HUES48 (cell line): ENCODE results near the gene WWC1.

ENCODE experiments used
- H3K27ac ChIP-seq: one replicate; pipeline ENCODE4 v1.7.0; 2013; ENCODE audit warnings: low read depth, low read length, inconsistent platforms
- H3K27me3 ChIP-seq: 2 replicates; pipeline ENCODE4 v1.6.1; 2013; ENCODE audit warnings: mild to moderate bottlenecking, low read length; ENCODE audit not compliant: control insufficient read depth, insufficient read depth
- H3K36me3 ChIP-seq: 2 replicates; pipeline ENCODE4 v1.6.1; 2013; ENCODE audit warnings: low read length; ENCODE audit not compliant: control insufficient read depth, insufficient read depth
- H3K4me1 ChIP-seq: 2 replicates; pipeline ENCODE4 v1.6.1; 2013; ENCODE audit warnings: mild to moderate bottlenecking, low read length; ENCODE audit not compliant: control insufficient read depth, insufficient read depth
- H3K4me3 ChIP-seq: 2 replicates; pipeline ENCODE4 v1.5.1; 2013; ENCODE audit warnings: mild to moderate bottlenecking, low read depth, low read length
- H3K9ac ChIP-seq: 2 replicates; pipeline ENCODE4 v1.6.1; 2013; ENCODE audit warnings: mild to moderate bottlenecking, low read depth, low read length, moderate library complexity
- H3K9me3 ChIP-seq: 2 replicates; pipeline ENCODE4 v1.6.1; 2013; ENCODE audit warnings: low read length; ENCODE audit not compliant: control insufficient read depth, insufficient read depth

WWC1 gene

GRCh38 chr5:168447808-168448207 is 156.4 kb downstream of the WWC1 start:
- H3K4me3 ChIP-seq, result no peak overlapping the region
- H3K27ac ChIP-seq, result no peak overlapping the region
- no peaks in the 10 kb centered on the region for H3K4me1 ChIP-seq
- H3K9ac ChIP-seq, result no peak overlapping the region
- H3K36me3 ChIP-seq, result peaks cover 37% of the 10 kb centered on the region
- H3K27me3 ChIP-seq, result no peaks in the 10 kb centered on the region
- H3K9me3 ChIP-seq, result no peaks in the 10 kb centered on the region

GRCh38 chr5:168449166-168449565 is 157.7 kb downstream of the WWC1 start:
- Histone ChIP-seq H3K36me3 (peaks cover 29% of the 10 kb centered on the region), H3K27me3 (no peaks in the 10 kb centered on the region), H3K27ac (no peak overlapping the region), H3K9ac (no peak overlapping the region), H3K9me3 (no peaks in the 10 kb centered on the region), H3K4me1 (no peaks in the 10 kb centered on the region), H3K4me3 (no peak overlapping the region)

GRCh38 chr5:168451565-168451964 is 160.1 kb downstream of the WWC1 start:
- H3K9me3 ChIP-seq, result no peaks in the 10 kb centered on the region
- H3K36me3 ChIP-seq, result peaks cover 41% of the 10 kb centered on the region
- no peaks in the 10 kb centered on the region for H3K27me3 ChIP-seq
- H3K4me1 ChIP-seq, result no peaks in the 10 kb centered on the region
- no peak overlapping the region for H3K4me3 ChIP-seq
- H3K27ac ChIP-seq, result no peak overlapping the region
- no peak overlapping the region for H3K9ac ChIP-seq

GRCh38 chr5:168455201-168455600 is 163.8 kb downstream of the WWC1 start:
- peaks cover 66% of the 10 kb centered on the region for H3K36me3 ChIP-seq

GRCh38 chr5:168457542-168457941 is 166.1 kb downstream of the WWC1 start:
- no peak overlapping the region for H3K4me3 ChIP-seq
- H3K27me3 ChIP-seq, result no peaks in the 10 kb centered on the region
- no peaks in the 10 kb centered on the region for H3K4me1 ChIP-seq
- H3K36me3 ChIP-seq, result peaks cover 75% of the 10 kb centered on the region
- H3K9me3 ChIP-seq, result no peaks in the 10 kb centered on the region
- H3K9ac ChIP-seq, result no peak overlapping the region
- H3K27ac ChIP-seq, result no peak overlapping the region

More at GRCh38 chr5:168455201-168455600, 163.8 kb downstream of the WWC1 start:
- no peaks in the 10 kb centered on the region for H3K9me3 ChIP-seq
- no peak overlapping the region for H3K9ac ChIP-seq
- H3K4me3 ChIP-seq, result no peak overlapping the region
- no peaks in the 10 kb centered on the region for H3K27me3 ChIP-seq
- H3K4me1 ChIP-seq, result no peaks in the 10 kb centered on the region
- no peak overlapping the region for H3K27ac ChIP-seq

GRCh38 chr5:168460606-168461005 is 169.2 kb downstream of the WWC1 start:
- H3K27me3 ChIP-seq, result no peaks in the 10 kb centered on the region
- H3K9me3 ChIP-seq, result no peaks in the 10 kb centered on the region
- no peak overlapping the region for H3K9ac ChIP-seq
- no peak overlapping the region for H3K27ac ChIP-seq
- H3K36me3 ChIP-seq, result peaks cover 78% of the 10 kb centered on the region
- H3K4me1 ChIP-seq, result no peaks in the 10 kb centered on the region
- no peak overlapping the region for H3K4me3 ChIP-seq

GRCh38 chr5:168463081-168463480 is 171.6 kb downstream of the WWC1 start:
- Histone ChIP-seq H3K9me3 (no peaks in the 10 kb centered on the region), H3K4me1 (no peaks in the 10 kb centered on the region), H3K9ac (no peak overlapping the region), H3K36me3 (peaks cover 72% of the 10 kb centered on the region), H3K27ac (no peak overlapping the region), H3K4me3 (no peak overlapping the region), H3K27me3 (no peaks in the 10 kb centered on the region)

- H3K36me3 ChIP-seq, result peaks cover 73% of the 10 kb centered on the region
- H3K9ac ChIP-seq, result no peak overlapping the region
- no peaks in the 10 kb centered on the region for H3K4me1 ChIP-seq
- no peaks in the 10 kb centered on the region for H3K9me3 ChIP-seq
- no peaks in the 10 kb centered on the region for H3K27me3 ChIP-seq
- no peak overlapping the region for H3K27ac ChIP-seq
- H3K4me3 ChIP-seq, result no peak overlapping the region
These were observed 172.8 kb downstream of the WWC1 start for GRCh38 chr5:168464214-168464613.

GRCh38 chr5:168464641-168465040 is 173.2 kb downstream of the WWC1 start:
- no peak overlapping the region for H3K9ac ChIP-seq
- no peak overlapping the region for H3K4me3 ChIP-seq
- H3K27me3 ChIP-seq, result no peaks in the 10 kb centered on the region
- H3K36me3 ChIP-seq, result peaks cover 73% of the 10 kb centered on the region
- H3K27ac ChIP-seq, result no peak overlapping the region
- H3K4me1 ChIP-seq, result no peaks in the 10 kb centered on the region
- H3K9me3 ChIP-seq, result no peaks in the 10 kb centered on the region

GRCh38 chr5:168467755-168468330 is 176.4 kb downstream of the WWC1 start:
- peaks cover 71% of the 10 kb centered on the region for H3K36me3 ChIP-seq

GRCh38 chr5:168468836-168469235 is 177.4 kb downstream of the WWC1 start:
- no peak overlapping the region for H3K4me3 ChIP-seq
- H3K27me3 ChIP-seq, result no peaks in the 10 kb centered on the region
- H3K4me1 ChIP-seq, result no peaks in the 10 kb centered on the region
- H3K27ac ChIP-seq, result no peak overlapping the region
- peaks cover 68% of the 10 kb centered on the region for H3K36me3 ChIP-seq
- H3K9me3 ChIP-seq, result no peaks in the 10 kb centered on the region
- no peak overlapping the region for H3K9ac ChIP-seq

More at GRCh38 chr5:168467755-168468330, 176.4 kb downstream of the WWC1 start:
- Histone ChIP-seq H3K27ac (no peak overlapping the region), H3K9me3 (no peaks in the 10 kb centered on the region), H3K4me1 (no peaks in the 10 kb centered on the region), H3K4me3 (no peak overlapping the region), H3K9ac (no peak overlapping the region), H3K27me3 (no peaks in the 10 kb centered on the region)
